Lower leg skin (tissue), 3 donors: ENCODE measurements around the gene RBMS2.

Experiments used
- CTCF ChIP-seq, 3 donors: fragments of 450-650 bp; IDR thresholded peaks; one replicate each; pipeline ENCODE4 v1.5.1; 2016; ENCODE audit warnings: antibody characterized with exemption in 3 of 3, mild to moderate bottlenecking in 3 of 3, moderate library complexity in 2 of 3
- POLR2A ChIP-seq, 2 donors: fragments of 450-650 bp; IDR thresholded peaks; one replicate each; pipeline ENCODE4 v1.6.1; 2016 to 2017; ENCODE audit warnings: antibody characterized with exemption in 2 of 2, mild to moderate bottlenecking in 1 of 2, moderate library complexity in 1 of 2

- no peak for TF ChIP-seq POLR2A (IDR thresholded peaks at IDR 0.05)
- no peak for TF ChIP-seq CTCF (IDR thresholded peaks at IDR 0.05)
Measured at GRCh38 chr12:56631790-56632700, 110.4 kb downstream of the RBMS2 start.
